GM12874 (cell line): Measurements from ENCODE around the gene KLHL18.

Experiments
- TF ChIP-seq, protein P1 (sequence below): IDR thresholded peaks from 2 replicates; pipeline ENCODE4 v1.5.1; 2011; ENCODE audit warnings: low read depth, mild to moderate bottlenecking, control low read depth, low read length, moderate library complexity; ENCODE audit not compliant: insufficient read depth

KLHL18 gene

DNA sequence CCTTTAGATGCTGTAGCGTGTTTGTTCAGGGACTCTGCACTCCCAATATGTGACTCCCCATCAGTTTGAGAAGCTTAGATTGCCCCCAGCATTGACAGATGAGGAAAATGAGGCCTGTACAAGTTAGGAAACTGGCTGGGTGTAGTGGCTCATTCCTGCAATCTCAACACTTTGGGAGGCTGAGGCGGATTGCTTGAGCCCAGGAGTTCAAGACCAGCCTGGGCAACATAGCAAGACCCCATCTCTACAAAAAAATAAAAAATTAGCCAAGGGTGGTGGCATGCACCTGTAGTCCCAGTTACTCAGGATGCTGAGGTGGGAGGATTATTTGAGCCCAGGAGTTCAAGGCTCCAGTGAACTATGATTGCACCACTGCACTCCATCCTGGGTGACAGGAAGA is 84.1 kb downstream of the KLHL18 start:
- TF ChIP-seq, protein P1, sequence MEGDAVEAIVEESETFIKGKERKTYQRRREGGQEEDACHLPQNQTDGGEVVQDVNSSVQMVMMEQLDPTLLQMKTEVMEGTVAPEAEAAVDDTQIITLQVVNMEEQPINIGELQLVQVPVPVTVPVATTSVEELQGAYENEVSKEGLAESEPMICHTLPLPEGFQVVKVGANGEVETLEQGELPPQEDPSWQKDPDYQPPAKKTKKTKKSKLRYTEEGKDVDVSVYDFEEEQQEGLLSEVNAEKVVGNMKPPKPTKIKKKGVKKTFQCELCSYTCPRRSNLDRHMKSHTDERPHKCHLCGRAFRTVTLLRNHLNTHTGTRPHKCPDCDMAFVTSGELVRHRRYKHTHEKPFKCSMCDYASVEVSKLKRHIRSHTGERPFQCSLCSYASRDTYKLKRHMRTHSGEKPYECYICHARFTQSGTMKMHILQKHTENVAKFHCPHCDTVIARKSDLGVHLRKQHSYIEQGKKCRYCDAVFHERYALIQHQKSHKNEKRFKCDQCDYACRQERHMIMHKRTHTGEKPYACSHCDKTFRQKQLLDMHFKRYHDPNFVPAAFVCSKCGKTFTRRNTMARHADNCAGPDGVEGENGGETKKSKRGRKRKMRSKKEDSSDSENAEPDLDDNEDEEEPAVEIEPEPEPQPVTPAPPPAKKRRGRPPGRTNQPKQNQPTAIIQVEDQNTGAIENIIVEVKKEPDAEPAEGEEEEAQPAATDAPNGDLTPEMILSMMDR: no peak

DNA sequence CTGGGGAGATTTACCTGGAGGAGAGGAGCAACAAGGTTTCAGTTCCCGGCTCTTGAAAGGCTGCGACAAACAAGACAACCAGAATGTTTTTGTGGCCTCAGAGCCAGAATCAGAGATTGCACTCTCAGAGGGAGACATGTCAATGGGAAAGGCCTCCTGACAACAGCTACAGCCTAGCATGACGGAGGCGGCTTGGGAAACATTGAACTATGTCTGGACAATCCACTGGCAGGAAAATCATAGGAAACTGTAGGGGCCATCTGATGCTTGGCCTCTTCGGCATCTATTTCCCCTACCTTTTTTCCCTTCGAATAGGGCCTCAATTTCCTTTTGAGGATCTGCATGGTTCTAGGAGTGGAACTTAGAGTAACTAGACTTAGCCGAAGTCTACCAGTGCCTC is 84.9 kb downstream of the KLHL18 start:
- TF ChIP-seq, protein P1: no peak

DNA sequence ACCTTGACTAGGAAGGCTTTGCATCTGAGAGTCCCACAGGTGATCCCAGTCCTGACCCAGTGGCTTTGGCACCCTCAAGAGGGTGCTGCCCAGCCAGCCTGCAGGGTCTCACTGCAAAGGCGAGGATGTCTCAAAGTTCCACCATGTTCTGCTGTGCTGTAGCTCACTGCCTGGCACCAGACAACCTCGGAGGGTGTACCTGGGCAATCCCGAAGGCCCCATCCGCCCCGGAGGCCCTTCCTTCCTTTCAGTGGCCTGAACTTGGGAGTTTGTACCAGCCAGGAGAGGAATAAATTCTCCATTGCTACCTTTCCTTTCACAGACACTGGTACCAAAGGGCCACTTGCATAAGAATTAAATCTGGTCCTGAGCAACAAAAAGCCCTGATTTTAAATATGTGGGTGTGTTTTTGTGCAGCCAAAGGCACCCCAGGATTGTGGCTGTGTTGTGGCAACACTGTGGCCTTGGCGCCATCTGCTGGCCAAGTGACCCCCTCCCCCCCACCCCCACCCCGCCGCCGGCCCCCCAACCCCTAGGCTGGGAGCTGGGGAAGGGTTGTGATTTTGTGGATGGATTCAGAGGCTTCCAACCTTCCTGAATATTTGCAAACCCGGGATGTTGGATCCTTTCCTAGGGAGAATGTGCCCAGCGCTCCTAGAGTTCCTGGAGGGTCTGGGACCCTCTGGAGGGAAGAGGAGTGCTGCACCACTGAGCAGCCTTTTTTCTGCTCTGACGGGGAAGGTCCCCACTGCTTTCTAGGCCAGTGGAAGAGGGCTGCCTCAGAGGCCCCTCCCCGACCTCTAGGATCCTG is 88.3 kb downstream of the KLHL18 start:
- TF ChIP-seq, protein P1: peak; percentile 41; the same call in 1 of the 2 replicates

DNA sequence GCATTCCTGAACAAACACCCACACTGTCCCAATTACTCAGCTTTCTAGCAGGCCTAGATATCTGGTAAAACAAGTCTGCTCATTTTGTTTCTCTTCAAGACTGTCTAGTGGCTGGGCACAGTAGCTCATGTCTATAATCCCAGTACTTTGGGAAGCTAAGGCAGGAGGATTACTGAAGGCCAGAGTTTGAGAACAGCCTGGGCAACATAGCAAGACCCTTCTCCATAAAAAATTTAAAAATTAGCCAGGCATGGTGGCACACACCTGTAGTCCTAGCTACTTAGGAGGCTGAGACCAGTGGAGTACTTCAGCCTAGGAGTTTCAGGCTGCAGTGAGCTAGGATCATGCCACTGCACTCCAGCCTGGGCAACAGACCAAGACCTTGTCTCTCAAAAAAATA is 91.8 kb downstream of the KLHL18 start:
- TF ChIP-seq, protein P1: no peak

DNA sequence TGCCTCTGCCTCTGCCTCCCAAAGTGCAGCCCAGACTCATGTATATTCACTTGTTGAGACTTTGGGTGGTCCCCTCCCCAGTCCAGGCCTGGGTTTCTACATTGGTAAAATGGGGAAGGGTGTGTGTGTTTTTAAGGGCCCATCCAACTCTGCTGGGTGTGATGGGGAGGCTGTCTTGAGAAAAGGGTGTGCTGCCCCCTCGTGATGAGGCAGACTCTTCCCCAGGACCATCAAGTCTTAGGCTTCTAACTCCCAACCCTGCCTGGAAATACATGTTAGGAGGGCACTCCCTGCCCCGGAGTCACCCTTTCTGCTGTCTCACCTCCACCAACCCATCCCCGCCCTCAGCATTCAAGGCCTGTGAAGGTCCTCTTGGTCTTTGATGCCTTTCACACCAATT is 93.6 kb downstream of the KLHL18 start:
- TF ChIP-seq, protein P1: no peak

DNA sequence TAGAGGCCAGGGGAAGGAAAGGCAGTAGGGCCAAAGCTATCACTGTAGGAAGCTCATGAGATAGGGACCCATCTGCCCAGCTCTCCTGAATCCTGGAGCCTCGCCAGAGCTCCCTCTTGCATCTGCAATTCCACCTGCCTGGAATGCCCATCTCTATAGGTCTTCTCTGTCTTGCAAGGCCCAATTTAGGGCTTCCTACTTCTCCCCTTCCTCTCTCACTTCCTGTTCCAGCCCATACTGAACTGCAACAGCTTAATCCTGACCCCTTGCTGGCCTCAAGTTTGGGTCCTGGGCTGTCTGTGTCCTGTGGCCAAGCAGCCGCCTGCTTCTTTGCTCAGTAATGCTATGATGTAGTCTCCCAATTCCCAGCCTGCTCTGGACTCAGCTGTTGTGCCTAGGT is 94.4 kb downstream of the KLHL18 start:
- TF ChIP-seq, protein P1: no peak

DNA sequence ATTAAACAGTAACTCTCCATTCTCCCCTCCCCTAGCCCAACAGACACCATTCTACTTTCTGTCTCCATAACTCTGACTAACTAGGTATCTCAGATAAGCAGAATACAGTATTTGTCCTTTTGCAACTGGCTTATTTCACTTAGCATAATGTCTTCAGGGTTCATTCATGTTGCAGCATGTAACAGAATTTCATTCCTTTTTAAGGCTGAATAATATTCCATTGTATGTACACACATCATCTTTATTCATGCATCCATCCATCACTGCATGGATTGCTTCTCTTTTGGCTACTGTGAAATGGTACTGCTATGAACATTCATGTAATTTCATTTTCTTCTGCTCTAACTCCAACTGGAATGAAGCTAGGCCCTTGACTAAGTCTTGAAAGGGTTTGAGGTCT is 96.1 kb downstream of the KLHL18 start:
- TF ChIP-seq, protein P1: no peak
